CD4-positive, alpha-beta memory T cell (primary cell): ENCODE data around the gene SSBP2. TPM values are rescaled to one million over a fixed set of nuclear protein-coding genes. Genes with fewer than 3 reads are reported as not detected.
A peak's percentile ranks its signal among the peaks of the same experiment; 100 is the strongest.
"Not testable (repeated sequence)": the region's sequence is repeated elsewhere in the genome, so short reads cannot be mapped to it uniquely, and the experiment has no call there.

ENCODE experiments used
- CTCF ChIA-PET: fragments of 350-600 bp; sonication (Branson Sonifier 250); formaldehyde crosslinking; loops from one replicate; lab custom pipeline; 2021; ENCODE audit warnings: inconsistent platforms; ENCODE audit not compliant: partially characterized antibody; lab: Charles Lee
- POLR2A ChIA-PET: fragments of 350-600 bp; sonication (Branson Sonifier 250); formaldehyde crosslinking; loops from one replicate; lab custom pipeline; 2021; ENCODE audit not compliant: partially characterized antibody; lab: Charles Lee
- DNase-seq, 5 donors: peaks; one replicate each; pipeline versions ENCODE4 v3.0.0 to v3.0.0-alpha.2; 2020 to 2022; ENCODE audit warnings: mixed read lengths in 1 of 5
- H3K27ac ChIP-seq: one replicate; pipeline ENCODE4 v1.7.0; 2013; ENCODE audit warnings: low read depth, low read length
- H3K27me3 ChIP-seq: 2 replicates; pipeline ENCODE4 v1.7.0; 2013; ENCODE audit warnings: mild to moderate bottlenecking, low read length, moderate library complexity; ENCODE audit not compliant: insufficient read depth
- H3K36me3 ChIP-seq: 2 replicates; pipeline ENCODE4 v1.7.0; 2013; ENCODE audit warnings: mild to moderate bottlenecking, low read length, moderate library complexity; ENCODE audit not compliant: insufficient read depth
- H3K4me1 ChIP-seq: 2 replicates; pipeline ENCODE4 v1.7.0; 2013; ENCODE audit warnings: mild to moderate bottlenecking, low read length, moderate library complexity; ENCODE audit not compliant: insufficient read depth
- H3K4me3 ChIP-seq, 2 donors: one replicate each; pipeline ENCODE4 v1.7.0; 2013; ENCODE audit warnings: low read length in 2 of 2, mild to moderate bottlenecking in 1 of 2
- H3K9me3 ChIP-seq, 2 donors: one replicate each; pipeline ENCODE4 v1.7.0; 2013; ENCODE audit warnings: low read length in 2 of 2, control low read depth in 1 of 2; ENCODE audit not compliant: control insufficient read depth in 1 of 2
- H3K27ac Mint-ChIP-seq, 7 donors: one replicate each; pipeline ENCODE4 v1.8.0; 2020 to 2021; ENCODE audit warnings: mixed read lengths in 7 of 7, mild to moderate bottlenecking in 6 of 7, inconsistent platforms in 3 of 7, moderate library complexity in 3 of 7
- H3K27me3 Mint-ChIP-seq, 2 donors: one replicate each; pipeline ENCODE4 v1.8.0; 2020 to 2021; ENCODE audit warnings: mixed read lengths in 2 of 2
- H3K36me3 Mint-ChIP-seq, 2 donors: one replicate each; pipeline ENCODE4 v1.8.0; 2020 to 2021; ENCODE audit warnings: mixed read lengths in 2 of 2, inconsistent platforms in 1 of 2, mild to moderate bottlenecking in 1 of 2
- H3K4me1 Mint-ChIP-seq, 4 donors: one replicate each; pipeline ENCODE4 v1.8.0; 2020 to 2021; ENCODE audit warnings: mixed read lengths in 4 of 4, mild to moderate bottlenecking in 1 of 4
- H3K4me3 Mint-ChIP-seq, 8 donors: one replicate each; pipeline ENCODE4 v1.8.0; 2020 to 2021; ENCODE audit warnings: mixed read lengths in 8 of 8, mild to moderate bottlenecking in 7 of 8, moderate library complexity in 6 of 8, inconsistent platforms in 3 of 8
- H3K9me3 Mint-ChIP-seq, 8 donors: one replicate each; pipeline ENCODE4 v1.8.0; 2020 to 2021; ENCODE audit warnings: mixed read lengths in 8 of 8, mild to moderate bottlenecking in 5 of 8, inconsistent platforms in 3 of 8, moderate library complexity in 1 of 8
- intact Hi-C: fragments of 100-400 bp; cut with micrococcal nuclease; formaldehyde crosslinking; loops from one replicate; pipeline ENCODE4 v1.15.1; 2023
- polyA plus RNA-seq, 2 donors: library from polyadenylated mRNA; unstranded; fragments of 300-500 nt; fragmentation: Illumina TruSeq; gene quantifications; one replicate each; pipeline ENCODE4 v1.2.3, GENCODE V29; 2021
- total RNA-seq, 2 experiments: library from RNA; stranded (reverse); gene quantifications; one replicate each; pipeline ENCODE4 v1.2.3, GENCODE V29; 2021

Gene SSBP2
- total and polyA plus RNA-seq, 4 experiments from 2014 or later: 46.4 to 91.7 (median 58.9) TPM

DNA sequence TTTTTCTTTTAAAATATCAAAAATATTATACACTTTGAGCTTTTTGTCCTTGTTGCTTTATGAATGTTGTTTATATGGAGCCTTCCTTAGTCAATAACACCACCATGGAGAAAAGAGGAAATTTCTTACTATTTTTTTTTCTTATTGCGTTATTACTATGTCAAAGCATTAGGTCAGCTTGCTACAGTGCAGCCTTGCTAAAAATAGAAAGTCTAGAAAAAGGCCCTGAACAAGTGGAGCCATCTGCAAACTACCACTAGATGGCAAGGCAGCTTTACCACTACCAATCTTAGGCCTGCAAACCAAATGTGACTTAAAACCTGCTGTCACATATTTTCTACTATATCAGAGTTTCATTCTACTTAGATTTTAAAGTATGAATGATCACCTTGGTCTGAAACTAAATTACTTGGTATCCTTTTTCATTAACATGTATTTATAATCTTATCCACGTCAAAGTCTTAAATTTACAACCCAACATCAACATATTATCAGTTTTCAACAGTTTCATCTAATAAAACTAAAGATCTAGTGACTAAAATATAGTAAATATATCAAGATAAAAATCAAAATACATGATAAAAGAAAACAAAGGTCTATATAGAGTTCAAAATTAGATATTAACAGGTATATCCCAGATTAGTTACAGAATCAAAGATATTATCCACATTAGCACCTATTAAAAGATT, 243.9 kb downstream of the SSBP2 start:
- no peak overlapping the region for H3K27ac ChIP-seq
- peak; percentile 36 to 52 (median 41) for DNase-seq
- Mint-ChIP-seq H3K4me1 (peaks cover 0 to 6% (median under 1%) of the 10 kb centered on the region in 4 donors), H3K9me3 (no peaks in the 10 kb centered on the region), H3K4me3 (no peak overlapping the region), H3K27ac (no peak overlapping the region), H3K36me3 (peaks cover 9 to 19% of the 10 kb centered on the region in 2 donors), H3K27me3 (no peaks in the 10 kb centered on the region)
- ChIA-PET POLR2A (interaction anchor here (1.6 kb wide), 1 partner anchor 345 kb away, joined by 5 read pairs; no protein-coding TSS in a partner anchor), CTCF (interaction anchor here (0.7 to 7.9 kb wide), 6 partner anchors 10 to 717 kb away, joined by 3 to 59 read pairs (median 4); no protein-coding TSS in a partner anchor)
- no peaks in the 10 kb centered on the region for H3K27me3 ChIP-seq
- H3K4me3 ChIP-seq: no peak overlapping the region
- intact Hi-C loops: loop anchor here (1.0 to 5.0 kb wide), 5 partner anchors 82 to 718 kb away; no protein-coding TSS in a partner anchor
- no peaks in the 10 kb centered on the region for H3K9me3 ChIP-seq
- H3K4me1 ChIP-seq: no peaks in the 10 kb centered on the region
- H3K36me3 ChIP-seq: no peaks in the 10 kb centered on the region

DNA sequence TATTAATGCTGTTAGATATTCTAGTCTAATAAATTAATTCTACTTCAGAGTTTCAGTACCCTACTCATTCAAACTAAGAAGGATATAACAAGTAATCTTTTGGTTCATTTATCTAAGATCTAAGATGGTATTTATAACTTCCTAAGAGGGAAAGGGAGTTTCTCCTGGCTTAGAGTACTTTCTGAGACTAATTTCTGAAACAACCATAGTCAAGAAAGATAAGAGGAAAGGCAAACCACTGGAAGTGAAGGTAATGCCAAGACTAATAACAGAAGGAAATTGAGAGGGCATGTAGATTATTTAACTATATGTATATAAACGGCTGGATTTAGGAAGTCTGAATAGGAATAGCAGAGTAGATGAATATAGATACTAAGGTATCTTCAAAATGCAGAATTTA, 244.5 kb downstream of the SSBP2 start:
- Mint-ChIP-seq H3K27me3 (no peaks in the 10 kb centered on the region), H3K4me3 (no peak overlapping the region), H3K9me3 (no peaks in the 10 kb centered on the region), H3K4me1 (peaks cover 0 to 8% (median under 1%) of the 10 kb centered on the region in 4 donors), H3K36me3 (peaks cover 9 to 23% of the 10 kb centered on the region in 2 donors), H3K27ac (no peak overlapping the region)
- H3K4me3 ChIP-seq: no peak overlapping the region
- no peaks in the 10 kb centered on the region for H3K4me1 ChIP-seq
- DNase-seq: no peak
- no peaks in the 10 kb centered on the region for H3K27me3 ChIP-seq
- no peaks in the 10 kb centered on the region for H3K9me3 ChIP-seq
- H3K27ac ChIP-seq: no peak overlapping the region
- POLR2A ChIA-PET: interaction anchor here (1.6 kb wide), 1 partner anchor 345 kb away, joined by 5 read pairs; no protein-coding TSS in a partner anchor
- intact Hi-C loops: loop anchor here (2.0 to 5.0 kb wide), 2 partner anchors 82 to 346 kb away; no protein-coding TSS in a partner anchor
- H3K36me3 ChIP-seq: no peaks in the 10 kb centered on the region
- CTCF ChIA-PET: interaction anchor here (0.7 to 7.9 kb wide), 6 partner anchors 10 to 718 kb away, joined by 3 to 59 read pairs (median 4); no protein-coding TSS in a partner anchor

DNA sequence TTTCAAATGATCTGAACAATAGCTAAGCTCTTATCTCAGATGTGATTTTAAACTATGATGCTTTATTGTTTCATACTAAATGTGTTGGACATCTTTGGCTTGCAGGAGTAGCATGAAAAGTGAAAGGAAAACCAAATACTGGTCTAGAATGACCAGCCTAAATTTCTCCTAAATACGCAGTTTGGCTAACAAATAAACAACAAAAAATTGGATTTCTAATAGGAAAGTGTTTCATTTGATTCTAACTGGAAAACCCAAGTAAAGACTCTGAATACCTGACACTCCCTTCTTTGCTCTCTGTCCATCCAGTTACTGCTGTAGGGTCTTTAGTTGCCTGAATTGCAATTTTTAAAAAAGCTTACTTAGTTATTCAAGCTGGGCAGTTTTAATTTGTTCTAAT, 245.2 kb downstream of the SSBP2 start:
- H3K9me3 ChIP-seq: no peaks in the 10 kb centered on the region
- no peaks in the 10 kb centered on the region for H3K4me1 ChIP-seq
- no peak overlapping the region for H3K27ac ChIP-seq
- Mint-ChIP-seq H3K27me3 (no peaks in the 10 kb centered on the region), H3K4me3 (no peak overlapping the region), H3K9me3 (no peaks in the 10 kb centered on the region), H3K36me3 (peaks cover 7 to 23% of the 10 kb centered on the region in 2 donors), H3K27ac (no peak overlapping the region), H3K4me1 (peaks cover 0 to 8% (median under 1%) of the 10 kb centered on the region in 4 donors)
- intact Hi-C loops: loop anchor here (2.0 to 5.0 kb wide), 2 partner anchors 81 to 347 kb away; no protein-coding TSS in a partner anchor
- H3K36me3 ChIP-seq: no peaks in the 10 kb centered on the region
- POLR2A ChIA-PET: no interaction called here
- no peak for DNase-seq
- H3K4me3 ChIP-seq: no peak overlapping the region
- CTCF ChIA-PET: interaction anchor here (1.4 to 6.5 kb wide), 2 partner anchors 274 to 659 kb away, joined by 3 to 29 read pairs; no protein-coding TSS in a partner anchor
- H3K27me3 ChIP-seq: no peaks in the 10 kb centered on the region

DNA sequence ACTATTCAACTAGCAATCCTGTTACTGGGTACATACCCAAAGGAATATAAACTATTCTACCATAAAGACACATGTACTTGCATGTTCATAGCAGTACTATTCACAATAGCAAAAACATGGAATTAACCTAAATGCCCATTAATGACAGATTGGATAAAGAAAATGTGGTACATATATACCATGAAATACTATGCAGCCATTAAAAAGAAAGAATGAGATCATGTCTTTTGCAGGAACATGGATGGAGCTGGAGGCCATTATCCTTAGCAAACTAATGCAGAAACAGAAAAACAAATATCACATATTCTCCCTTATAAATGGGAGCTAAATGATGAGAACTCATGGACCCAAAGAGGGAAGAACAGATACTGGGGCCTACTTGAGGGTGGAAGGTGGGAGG, 247.3 kb downstream of the SSBP2 start:
- intact Hi-C loops, H3K4me3 Mint-ChIP-seq, H3K27ac ChIP-seq, H3K9me3 Mint-ChIP-seq, H3K4me1 Mint-ChIP-seq, H3K36me3 ChIP-seq, H3K27me3 ChIP-seq, H3K9me3 ChIP-seq, H3K27ac Mint-ChIP-seq, DNase-seq, H3K27me3 Mint-ChIP-seq, H3K4me1 ChIP-seq, H3K4me3 ChIP-seq: not testable (repeated sequence)
- peaks cover 7 to 23% of the 10 kb centered on the region in 2 donors for H3K36me3 Mint-ChIP-seq
- POLR2A ChIA-PET: interaction anchor here (1.8 kb wide), 1 partner anchor 348 kb away, joined by 5 read pairs; no protein-coding TSS in a partner anchor
- CTCF ChIA-PET: interaction anchor here (0.9 to 1.4 kb wide), 2 partner anchors 12 to 722 kb away, joined by 3 read pairs; no protein-coding TSS in a partner anchor

DNA sequence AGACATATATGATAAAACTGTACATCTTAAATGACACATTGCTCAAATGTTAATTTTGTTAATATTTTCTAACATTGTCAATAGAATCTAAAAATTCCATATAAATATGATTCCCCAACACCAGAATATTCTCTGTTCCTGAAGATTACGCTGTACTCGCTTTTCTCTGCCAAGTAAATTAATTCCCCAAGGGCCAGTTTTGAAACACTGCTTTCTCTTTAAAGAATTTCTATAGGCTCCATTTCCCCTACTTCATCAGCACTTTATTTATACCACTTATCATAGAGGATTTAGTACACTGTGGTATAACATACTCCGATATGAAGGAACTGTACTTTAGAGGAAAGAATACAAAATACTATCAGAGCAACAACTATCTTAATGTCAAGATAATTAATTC, 255.6 kb downstream of the SSBP2 start:
- no peak for DNase-seq
- Mint-ChIP-seq H3K36me3 (peaks cover 1 to 7% of the 10 kb centered on the region in 2 donors), H3K4me3 (no peak overlapping the region), H3K4me1 (peaks cover 0 to 2% (median 0%) of the 10 kb centered on the region in 4 donors), H3K9me3 (no peaks in the 10 kb centered on the region), H3K27ac (peak overlapping the region in 1 of 7 donors; percentile 5), H3K27me3 (no peaks in the 10 kb centered on the region)
- H3K4me3 ChIP-seq: no peak overlapping the region
- H3K27me3 ChIP-seq: no peaks in the 10 kb centered on the region
- no peak overlapping the region for H3K27ac ChIP-seq
- intact Hi-C loops: no loop called here
- H3K36me3 ChIP-seq: no peaks in the 10 kb centered on the region
- ChIA-PET CTCF (no interaction called here), POLR2A (no interaction called here)
- no peaks in the 10 kb centered on the region for H3K4me1 ChIP-seq
- no peaks in the 10 kb centered on the region for H3K9me3 ChIP-seq

DNA sequence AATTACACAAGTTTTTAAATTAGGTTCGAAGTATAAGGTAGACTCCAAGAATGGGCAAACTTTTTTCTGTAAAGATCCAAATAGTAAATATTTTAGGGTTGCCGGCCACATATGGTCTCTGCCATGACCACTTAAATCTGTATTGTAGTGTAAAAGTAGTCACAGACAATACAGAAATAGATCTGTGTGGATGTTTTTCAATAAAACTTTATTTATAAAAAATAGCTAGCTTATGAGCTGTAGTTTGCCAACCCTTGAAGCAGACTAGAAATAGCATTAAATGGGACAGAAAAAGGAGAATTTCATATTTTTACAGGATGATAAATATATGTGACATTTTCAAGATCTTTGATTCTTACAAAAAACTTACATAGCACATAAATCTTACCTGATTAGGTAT, 262.0 kb downstream of the SSBP2 start:
- CTCF ChIA-PET: no interaction called here
- H3K27me3 Mint-ChIP-seq: no peaks in the 10 kb centered on the region
- H3K9me3 ChIP-seq: no peaks in the 10 kb centered on the region
- no peak overlapping the region for H3K27ac Mint-ChIP-seq
- H3K36me3 ChIP-seq: no peaks in the 10 kb centered on the region
- intact Hi-C loops: no loop called here
- peaks cover 4 to 9% of the 10 kb centered on the region in 2 donors for H3K36me3 Mint-ChIP-seq
- no peaks in the 10 kb centered on the region for H3K4me1 ChIP-seq
- no peak overlapping the region for H3K4me3 ChIP-seq
- no peaks in the 10 kb centered on the region for H3K27me3 ChIP-seq
- POLR2A ChIA-PET: no interaction called here
- no peak overlapping the region for H3K4me3 Mint-ChIP-seq
- no peaks in the 10 kb centered on the region for H3K4me1 Mint-ChIP-seq
- H3K9me3 Mint-ChIP-seq: no peaks in the 10 kb centered on the region
- no peak overlapping the region for H3K27ac ChIP-seq
- DNase-seq: no peak

DNA sequence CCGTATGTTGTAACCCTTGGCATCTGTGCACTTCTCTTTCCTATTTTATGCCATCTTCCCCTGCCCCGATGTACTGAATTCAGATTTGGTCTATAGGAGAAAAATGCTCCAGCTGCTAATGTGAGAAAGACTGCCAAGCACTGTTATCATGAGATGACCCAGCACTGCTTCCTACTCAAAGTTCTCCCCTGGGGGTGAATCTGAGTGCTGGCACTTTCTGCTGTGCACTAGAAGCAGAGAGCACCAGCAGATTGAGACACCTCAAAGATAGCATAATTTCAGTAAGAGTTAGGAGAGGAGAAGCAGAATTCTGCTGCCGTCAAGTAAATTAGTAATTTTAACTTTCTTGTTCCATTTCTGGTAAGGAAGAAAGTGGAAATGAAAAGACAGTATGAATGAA, 264.2 kb downstream of the SSBP2 start:
- peaks cover 4 to 14% of the 10 kb centered on the region in 2 donors for H3K36me3 Mint-ChIP-seq
- Histone ChIP-seq H3K9me3 (no peaks in the 10 kb centered on the region), H3K4me3 (no peak overlapping the region), H3K27ac (no peak overlapping the region), H3K4me1 (no peaks in the 10 kb centered on the region), H3K36me3 (no peaks in the 10 kb centered on the region), H3K27me3 (no peaks in the 10 kb centered on the region)
- H3K27ac Mint-ChIP-seq: no peak overlapping the region
- ChIA-PET POLR2A (no interaction called here), CTCF (no interaction called here)
- H3K4me1 Mint-ChIP-seq: no peaks in the 10 kb centered on the region
- no peak for DNase-seq
- intact Hi-C loops: no loop called here
- no peaks in the 10 kb centered on the region for H3K9me3 Mint-ChIP-seq
- no peaks in the 10 kb centered on the region for H3K27me3 Mint-ChIP-seq
- H3K4me3 Mint-ChIP-seq: no peak overlapping the region
